IMR-90 (cell line): Measurements from ENCODE around the gene PDZD2. TPM values are rescaled to one million over a fixed set of nuclear protein-coding genes. Genes with fewer than 3 reads are reported as not detected.

Source experiments
- ATAC-seq: fragments of 200-7000 bp; cut with Tn5 transposase; 2 replicates; pipeline ENCODE4 v1.9.1; 2020; ENCODE audit warnings: low read depth, mild to moderate bottlenecking, moderate library complexity
- BruUV-seq: library from RNA; stranded (reverse); fragments of 400-500 nt; replicated peaks from 2 replicates; lab custom pipeline; 2021; lab: Mats Ljungman, UMichigan
- CTCF ChIA-PET: fragments of 300-600 bp; formaldehyde crosslinking; extraction: SDS; loops from one replicate; lab custom pipeline; 2021; ENCODE audit warnings: antibody characterized with exemption; lab: Yijun Ruan, JAX
- POLR2A ChIA-PET: fragments of 300-600 bp; sonication (Branson Sonifier 250); formaldehyde crosslinking; loops from one replicate; lab custom pipeline; 2022; ENCODE audit warnings: antibody characterized with exemption; ENCODE audit not compliant: unreplicated experiment; lab: Charles Lee
- DNase-seq: peaks from one replicate; pipeline ENCODE4 v3.0.0; 2013
- H2AFZ ChIP-seq: replicated peaks from 2 replicates; pipeline ENCODE3; 2013; ENCODE audit warnings: low read length, mild to moderate bottlenecking; ENCODE audit not compliant: poor library complexity
- H2AK5ac ChIP-seq: 2 replicates; pipeline ENCODE4 v1.6.1; 2013; ENCODE audit warnings: low read depth, low read length, inconsistent platforms
- H2AK9ac ChIP-seq: replicated peaks from 2 replicates; pipeline ENCODE3; 2013; ENCODE audit warnings: mild to moderate bottlenecking, low read depth, low read length, moderate library complexity; ENCODE audit not compliant: poor library complexity
- H2BK120ac ChIP-seq: 2 replicates; pipeline ENCODE4 v1.6.1; 2013; ENCODE audit warnings: low read depth, low read length, inconsistent platforms
- H2BK15ac ChIP-seq: 3 replicates; pipeline ENCODE4 v1.6.1; 2013; ENCODE audit warnings: low read depth, low read length, inconsistent platforms
- H2BK20ac ChIP-seq: 2 replicates; pipeline ENCODE4 v1.6.1; 2013; ENCODE audit warnings: low read depth, mild to moderate bottlenecking, inconsistent platforms, low read length, moderate library complexity
- H2BK5ac ChIP-seq: 2 replicates; pipeline ENCODE4 v1.6.1; 2013; ENCODE audit warnings: mild to moderate bottlenecking, low read depth, low read length, inconsistent platforms; ENCODE audit not compliant: poor library complexity, severe bottlenecking
- H3K14ac ChIP-seq: replicated peaks from 2 replicates; pipeline ENCODE4 v1.6.1; 2013; ENCODE audit warnings: low read depth, low read length, inconsistent platforms
- H3K18ac ChIP-seq: 2 replicates; pipeline ENCODE4 v1.6.1; 2013; ENCODE audit warnings: low read depth, low read length, control low read depth
- H3K23ac ChIP-seq: 2 replicates; pipeline ENCODE4 v1.6.1; 2013; ENCODE audit warnings: low read depth, low read length, inconsistent platforms
- H3K27ac ChIP-seq: 2 replicates; pipeline ENCODE4 v1.5.1; 2013; ENCODE audit warnings: mild to moderate bottlenecking, control low read depth, low read length; ENCODE audit not compliant: insufficient read depth
- H3K27me3 ChIP-seq: 2 replicates; pipeline ENCODE4 v1.6.1; 2013; ENCODE audit warnings: low read length; ENCODE audit not compliant: control insufficient read depth, insufficient read depth
- H3K36me3 ChIP-seq: 2 replicates; pipeline ENCODE4 v1.6.1; 2013; ENCODE audit warnings: low read length, mixed read lengths; ENCODE audit not compliant: control insufficient read depth, insufficient read depth
- H3K4ac ChIP-seq: 2 replicates; pipeline ENCODE4 v1.6.1; 2013; ENCODE audit warnings: low read depth, low read length, inconsistent platforms
- H3K4me1 ChIP-seq: 2 replicates; pipeline ENCODE4 v1.6.1; 2013; ENCODE audit warnings: low read length, mixed read lengths; ENCODE audit not compliant: control insufficient read depth, insufficient read depth
- H3K4me2 ChIP-seq: 2 replicates; pipeline ENCODE4 v1.6.1; 2013; ENCODE audit warnings: low read depth, mild to moderate bottlenecking, control low read depth, low read length, moderate library complexity
- H3K4me3 ChIP-seq: 2 replicates; pipeline ENCODE4 v1.5.1; 2013; ENCODE audit warnings: low read depth, mild to moderate bottlenecking, control low read depth, low read length, moderate library complexity; ENCODE audit not compliant: insufficient read depth
- H3K56ac ChIP-seq: 2 replicates; pipeline ENCODE4 v1.6.1; 2013; ENCODE audit warnings: low read length, inconsistent platforms; ENCODE audit not compliant: insufficient read depth; ENCODE audit errors: extremely low read depth
- H3K79me1 ChIP-seq, 2 experiments: 2 replicates each; pipeline ENCODE4 v1.6.1; 2013; ENCODE audit warnings: low read length in 2 of 2, inconsistent platforms in 1 of 2, low read depth in 1 of 2
- H3K9ac ChIP-seq: 2 replicates; pipeline ENCODE4 v1.6.1; 2013; ENCODE audit warnings: low read depth, low read length, control low read depth
- H3K9me1 ChIP-seq: 2 replicates; pipeline ENCODE4 v1.6.1; 2013; ENCODE audit warnings: low read length, inconsistent platforms; ENCODE audit not compliant: insufficient read depth
- H3K9me3 ChIP-seq: 2 replicates; pipeline ENCODE4 v1.6.1; 2013; ENCODE audit warnings: low read length; ENCODE audit not compliant: control insufficient read depth, insufficient read depth
- H4K20me1 ChIP-seq: 2 replicates; pipeline ENCODE4 v1.6.1; 2013; ENCODE audit warnings: low read length, inconsistent platforms; ENCODE audit not compliant: insufficient read depth
- H4K5ac ChIP-seq: 2 replicates; pipeline ENCODE4 v1.6.1; 2013; ENCODE audit warnings: mild to moderate bottlenecking, low read depth, low read length, control low read depth
- H4K8ac ChIP-seq, 2 experiments: 2 replicates each; pipeline ENCODE4 v1.6.1; 2013; ENCODE audit warnings: low read depth in 2 of 2, low read length in 2 of 2, control low read depth in 1 of 2, inconsistent platforms in 1 of 2
- H4K91ac ChIP-seq: 2 replicates; pipeline ENCODE4 v1.6.1; 2013; ENCODE audit warnings: low read depth, low read length, inconsistent platforms; ENCODE audit not compliant: insufficient read depth
- BHLHE40 ChIP-seq: fragments of 150-350 bp; IDR thresholded peaks from 2 replicates; pipeline ENCODE4 v1.6.1; 2016; ENCODE audit warnings: mild to moderate bottlenecking, low read depth, low read length
- CEBPB ChIP-seq: IDR thresholded peaks from 2 replicates; pipeline ENCODE4 v1.6.1; 2012; ENCODE audit warnings: low read depth, low read length, improper control_type of control experiment
- CHD1 ChIP-seq: IDR thresholded peaks from 2 replicates; pipeline ENCODE4 v1.6.1; 2012; ENCODE audit warnings: low read depth, low read length, improper control_type of control experiment
- CTCF ChIP-seq: conservative IDR thresholded peaks from 2 replicates; pipeline ENCODE4 v1.5.1; 2012; ENCODE audit warnings: mild to moderate bottlenecking, low read depth, low read length, improper control_type of control experiment
- FOS ChIP-seq: fragments of 150-350 bp; IDR thresholded peaks from 2 replicates; pipeline ENCODE4 v1.6.1; 2016; ENCODE audit warnings: low read depth, low read length
- MAFK ChIP-seq: IDR thresholded peaks from 2 replicates; pipeline ENCODE4 v1.6.1; 2012; ENCODE audit warnings: low read depth, low read length, improper control_type of control experiment
- MAZ ChIP-seq: IDR thresholded peaks from 2 replicates; pipeline ENCODE4 v1.6.1; 2012; ENCODE audit warnings: low read depth, mild to moderate bottlenecking, low read length, improper control_type of control experiment, moderate library complexity, borderline replicate concordance
- MXI1 ChIP-seq: IDR thresholded peaks from 2 replicates; pipeline ENCODE4 v1.6.1; 2012; ENCODE audit warnings: low read depth, mild to moderate bottlenecking, low read length, moderate library complexity, borderline replicate concordance
- POLR2A ChIP-seq: IDR thresholded peaks from 2 replicates; pipeline ENCODE4 v1.6.1; 2012; ENCODE audit warnings: mild to moderate bottlenecking, low read depth, low read length
- RAD21 ChIP-seq: IDR thresholded peaks from 2 replicates; pipeline ENCODE4 v1.6.1; 2012; ENCODE audit warnings: low read length, improper control_type of control experiment
- RCOR1 ChIP-seq: IDR thresholded peaks from 2 replicates; pipeline ENCODE4 v1.6.1; 2012; ENCODE audit warnings: mild to moderate bottlenecking, low read length, improper control_type of control experiment; ENCODE audit not compliant: insufficient replicate concordance
- SMC3 ChIP-seq: fragments of 150-350 bp; IDR thresholded peaks from 2 replicates; pipeline ENCODE4 v1.6.1; 2016; ENCODE audit warnings: low read depth, mild to moderate bottlenecking, antibody characterized with exemption, low read length, moderate library complexity
- WGBS, 2 experiments: methylation state at CpG; one replicate each; pipeline versions ENCODE4 v1.1.5 to v1.1.7; 2013; ENCODE audit warnings: missing lambda C conversion rate in 2 of 2; ENCODE audit not compliant: insufficient read length in 1 of 2; ENCODE audit errors: extremely low coverage in 2 of 2; 5-methylcytosine and 5-hydroxymethylcytosine counted together
- dilution Hi-C: fragments of 300-500 bp; cut with HindIII; formaldehyde crosslinking; loops from one replicate; pipeline ENCODE4 v1.14.3; 2018; ENCODE audit warnings: low sequenced_read_pairs; ENCODE audit not compliant: unreplicated experiment
- in situ Hi-C: fragments of 300-500 bp; cut with MboI; formaldehyde crosslinking; loops from 3 replicates; pipeline ENCODE4 v1.14.3; 2019; ENCODE audit warnings: low sequenced_read_pairs, inconsistent platforms, mixed read lengths
- intact Hi-C: fragments of 100-400 bp; cut with micrococcal nuclease; formaldehyde crosslinking; loops from 2 replicates; pipeline ENCODE4 v1.10.0; 2022
- polyA plus RNA-seq, 3 experiments: library from polyadenylated mRNA; depleted of rRNA; stranded (reverse); fragments of >200 nt; gene quantifications; 2 replicates each; pipeline ENCODE4 v1.2.3, GENCODE V29; 2012; ENCODE audit warnings: low replicate concordance in 1 of 3
- total RNA-seq: library from RNA; depleted of rRNA; stranded (reverse); fragments of >200 nt; gene quantifications from 2 replicates; pipeline ENCODE4 v1.2.3, GENCODE V29; 2012
- TF ChIP-seq, protein P1 (sequence below): fragments of 150-350 bp; IDR thresholded peaks from 2 replicates; pipeline ENCODE4 v1.6.1; 2016; ENCODE audit warnings: low read depth, mild to moderate bottlenecking, low read length, moderate library complexity, borderline replicate concordance
- TF ChIP-seq, protein P2 (sequence below): fragments of 150-350 bp; IDR thresholded peaks from 2 replicates; pipeline ENCODE4 v1.6.1; 2017; ENCODE audit warnings: mild to moderate bottlenecking, antibody characterized with exemption, low read length, low read depth

The PDZD2 gene
- total and polyA plus RNA-seq, 2 of the 4 experiments (the other 2 are of a cell fraction), result under 0.01 to 0.02 TPM

- Histone ChIP-seq H2BK15ac (no peak overlapping the region), H4K8ac (no peak overlapping the region), H3K27ac (no peak overlapping the region), H2AFZ (no peak overlapping the region), H3K14ac (no peak overlapping the region), H4K20me1 (no peaks in the 10 kb centered on the region), H2AK5ac (no peak overlapping the region), H2BK20ac (no peak overlapping the region), H3K79me1 (no peaks in the 10 kb centered on the region), H2BK5ac (no peak overlapping the region), H3K9ac (no peak overlapping the region), H4K5ac (no peak overlapping the region), H3K4me2 (no peak overlapping the region), H3K36me3 (no peaks in the 10 kb centered on the region), H3K27me3 (peaks cover 36% of the 10 kb centered on the region), H3K56ac (no peak overlapping the region), H3K4ac (no peak overlapping the region), H3K18ac (no peak overlapping the region), H2BK120ac (no peak overlapping the region), H3K9me1 (no peaks in the 10 kb centered on the region), H3K23ac (no peak overlapping the region), H3K4me1 (no peaks in the 10 kb centered on the region), H3K4me3 (no peak overlapping the region), H3K9me3 (no peaks in the 10 kb centered on the region), H4K91ac (no peak overlapping the region), H2AK9ac (no peak overlapping the region)
- BruUV-seq, result no TSS peak
- ChIA-PET POLR2A (no interaction called here), CTCF (interaction anchor here (1.1 to 1.5 kb wide), 3 partner anchors 10 to 29 kb away, joined by 3 to 4 read pairs (median 3); no protein-coding TSS in a partner anchor)
- in situ Hi-C loops, result no loop called here
- 20% methylated on average over 1 of the region's 15 CpGs; no CpG with 5 or more reads in 1 of the 2 experiments for WGBS, 2 experiments
- DNase-seq (no peak), ATAC-seq (no peak)
- dilution Hi-C loops, result loop anchor here (25.0 kb wide), 1 partner anchor 219 kb away; no protein-coding TSS in a partner anchor
- intact Hi-C loops, result no loop called here
- TF ChIP-seq CHD1, result no peak
- TF ChIP-seq SMC3, result no peak
- no peak for TF ChIP-seq CTCF
- no peak for TF ChIP-seq MXI1
- TF ChIP-seq BHLHE40, result no peak
- no peak for TF ChIP-seq POLR2A
- no peak for TF ChIP-seq FOS
- TF ChIP-seq, protein P1, sequence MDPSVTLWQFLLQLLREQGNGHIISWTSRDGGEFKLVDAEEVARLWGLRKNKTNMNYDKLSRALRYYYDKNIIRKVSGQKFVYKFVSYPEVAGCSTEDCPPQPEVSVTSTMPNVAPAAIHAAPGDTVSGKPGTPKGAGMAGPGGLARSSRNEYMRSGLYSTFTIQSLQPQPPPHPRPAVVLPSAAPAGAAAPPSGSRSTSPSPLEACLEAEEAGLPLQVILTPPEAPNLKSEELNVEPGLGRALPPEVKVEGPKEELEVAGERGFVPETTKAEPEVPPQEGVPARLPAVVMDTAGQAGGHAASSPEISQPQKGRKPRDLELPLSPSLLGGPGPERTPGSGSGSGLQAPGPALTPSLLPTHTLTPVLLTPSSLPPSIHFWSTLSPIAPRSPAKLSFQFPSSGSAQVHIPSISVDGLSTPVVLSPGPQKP, result no peak
- no peak for TF ChIP-seq RCOR1
- TF ChIP-seq, protein P2, sequence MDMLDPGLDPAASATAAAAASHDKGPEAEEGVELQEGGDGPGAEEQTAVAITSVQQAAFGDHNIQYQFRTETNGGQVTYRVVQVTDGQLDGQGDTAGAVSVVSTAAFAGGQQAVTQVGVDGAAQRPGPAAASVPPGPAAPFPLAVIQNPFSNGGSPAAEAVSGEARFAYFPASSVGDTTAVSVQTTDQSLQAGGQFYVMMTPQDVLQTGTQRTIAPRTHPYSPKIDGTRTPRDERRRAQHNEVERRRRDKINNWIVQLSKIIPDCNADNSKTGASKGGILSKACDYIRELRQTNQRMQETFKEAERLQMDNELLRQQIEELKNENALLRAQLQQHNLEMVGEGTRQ, result no peak
- no peak for TF ChIP-seq RAD21
- TF ChIP-seq CEBPB, result no peak
- no peak for TF ChIP-seq MAZ
- TF ChIP-seq MAFK, result no peak
These were observed 417.2 kb downstream of the PDZD2 start for GRCh38 chr5:32055891-32056866.
